DOHH2 (cell line): ENCODE results near the gene PALLD.

Experiments
- H3F3A ChIP-seq: fragments of 200-600 bp; sonication (generic), shearing (Covaris generic); 2 replicates; pipeline ENCODE4 v1.6.0; 2016; ENCODE audit warnings: antibody characterized with exemption, mild to moderate bottlenecking; ENCODE audit not compliant: control insufficient read depth, insufficient read depth
- H3K27ac ChIP-seq: fragments of 200-600 bp; sonication (generic); 2 replicates; pipeline ENCODE4 v1.5.1; 2014; ENCODE audit warnings: low read depth, mild to moderate bottlenecking, low read length, moderate library complexity
- H3K27me3 ChIP-seq: fragments of 200-600 bp; sonication (generic); 2 replicates; pipeline ENCODE4 v1.6.1; 2014; ENCODE audit warnings: mild to moderate bottlenecking, low read length, mixed read lengths; ENCODE audit not compliant: control insufficient read depth
- H3K36me3 ChIP-seq: fragments of 200-600 bp; sonication (generic); 2 replicates; pipeline ENCODE4 v1.6.1; 2014; ENCODE audit warnings: mild to moderate bottlenecking, low read length, moderate library complexity, mixed read lengths; ENCODE audit not compliant: control insufficient read depth
- H3K4me1 ChIP-seq: fragments of 200-600 bp; sonication (generic); 2 replicates; pipeline ENCODE4 v1.6.1; 2014; ENCODE audit warnings: mild to moderate bottlenecking, low read length, mixed read lengths; ENCODE audit not compliant: control insufficient read depth
- H3K4me2 ChIP-seq: fragments of 200-600 bp; sonication (generic); 2 replicates; pipeline ENCODE4 v1.6.0; 2014; ENCODE audit warnings: mild to moderate bottlenecking, low read length, moderate library complexity
- H3K4me3 ChIP-seq: fragments of 200-600 bp; sonication (generic); 2 replicates; pipeline ENCODE4 v1.5.1; 2014; ENCODE audit warnings: mild to moderate bottlenecking, low read length, mixed read lengths
- H3K79me2 ChIP-seq: fragments of 200-600 bp; sonication (generic); 2 replicates; pipeline ENCODE4 v1.6.1; 2014; ENCODE audit warnings: mild to moderate bottlenecking, low read length, mixed read lengths; ENCODE audit not compliant: control insufficient read depth
- H3K9me2 ChIP-seq: fragments of 200-600 bp; sonication (generic); replicated peaks from 2 replicates; pipeline ENCODE4 v1.6.1; 2014; ENCODE audit warnings: mild to moderate bottlenecking, low read length, mixed read lengths; ENCODE audit not compliant: control insufficient read depth
- H3K9me3 ChIP-seq: fragments of 200-600 bp; sonication (generic); 2 replicates; pipeline ENCODE4 v1.6.1; 2014; ENCODE audit warnings: antibody characterized with exemption, low read length, mixed read lengths; ENCODE audit not compliant: control insufficient read depth, insufficient read depth
- H4K20me1 ChIP-seq: fragments of 200-600 bp; sonication (generic); 2 replicates; pipeline ENCODE4 v1.6.0; 2014; ENCODE audit warnings: low read depth, mild to moderate bottlenecking, antibody characterized with exemption, low read length, moderate library complexity; ENCODE audit not compliant: control insufficient read depth, insufficient read depth
- EZH2phosphoT487 ChIP-seq: fragments of 200-600 bp; sonication (generic); IDR thresholded peaks from 2 replicates; pipeline ENCODE4 v1.6.1; 2017; ENCODE audit warnings: borderline replicate concordance, mild to moderate bottlenecking, antibody characterized with exemption, low read length, moderate library complexity, mixed read lengths
- TF ChIP-seq, protein P1 (sequence below): fragments of 200-600 bp; sonication (generic); IDR thresholded peaks from one replicate; pipeline ENCODE4 v1.5.1; 2014; ENCODE audit warnings: antibody characterized with exemption, mild to moderate bottlenecking, low read depth, low read length; ENCODE audit not compliant: poor library complexity, severe bottlenecking

The PALLD gene

GRCh38 chr4:168514249-168514852, 17.5 kb downstream of the PALLD start:
- Histone ChIP-seq H4K20me1 (no peaks in the 10 kb centered on the region), H3K4me2 (no peak overlapping the region), H3K79me2 (no peaks in the 10 kb centered on the region), H3K4me1 (no peaks in the 10 kb centered on the region), H3K4me3 (no peak overlapping the region), H3K36me3 (no peaks in the 10 kb centered on the region), H3K9me3 (no peaks in the 10 kb centered on the region), H3F3A (no peaks in the 10 kb centered on the region), H3K27ac (no peak overlapping the region), H3K27me3 (no peaks in the 10 kb centered on the region), H3K9me2 (no peaks in the 10 kb centered on the region)
- TF ChIP-seq EZH2phosphoT487, result no peak
- TF ChIP-seq, protein P1, sequence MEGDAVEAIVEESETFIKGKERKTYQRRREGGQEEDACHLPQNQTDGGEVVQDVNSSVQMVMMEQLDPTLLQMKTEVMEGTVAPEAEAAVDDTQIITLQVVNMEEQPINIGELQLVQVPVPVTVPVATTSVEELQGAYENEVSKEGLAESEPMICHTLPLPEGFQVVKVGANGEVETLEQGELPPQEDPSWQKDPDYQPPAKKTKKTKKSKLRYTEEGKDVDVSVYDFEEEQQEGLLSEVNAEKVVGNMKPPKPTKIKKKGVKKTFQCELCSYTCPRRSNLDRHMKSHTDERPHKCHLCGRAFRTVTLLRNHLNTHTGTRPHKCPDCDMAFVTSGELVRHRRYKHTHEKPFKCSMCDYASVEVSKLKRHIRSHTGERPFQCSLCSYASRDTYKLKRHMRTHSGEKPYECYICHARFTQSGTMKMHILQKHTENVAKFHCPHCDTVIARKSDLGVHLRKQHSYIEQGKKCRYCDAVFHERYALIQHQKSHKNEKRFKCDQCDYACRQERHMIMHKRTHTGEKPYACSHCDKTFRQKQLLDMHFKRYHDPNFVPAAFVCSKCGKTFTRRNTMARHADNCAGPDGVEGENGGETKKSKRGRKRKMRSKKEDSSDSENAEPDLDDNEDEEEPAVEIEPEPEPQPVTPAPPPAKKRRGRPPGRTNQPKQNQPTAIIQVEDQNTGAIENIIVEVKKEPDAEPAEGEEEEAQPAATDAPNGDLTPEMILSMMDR, result no peak

DNA sequence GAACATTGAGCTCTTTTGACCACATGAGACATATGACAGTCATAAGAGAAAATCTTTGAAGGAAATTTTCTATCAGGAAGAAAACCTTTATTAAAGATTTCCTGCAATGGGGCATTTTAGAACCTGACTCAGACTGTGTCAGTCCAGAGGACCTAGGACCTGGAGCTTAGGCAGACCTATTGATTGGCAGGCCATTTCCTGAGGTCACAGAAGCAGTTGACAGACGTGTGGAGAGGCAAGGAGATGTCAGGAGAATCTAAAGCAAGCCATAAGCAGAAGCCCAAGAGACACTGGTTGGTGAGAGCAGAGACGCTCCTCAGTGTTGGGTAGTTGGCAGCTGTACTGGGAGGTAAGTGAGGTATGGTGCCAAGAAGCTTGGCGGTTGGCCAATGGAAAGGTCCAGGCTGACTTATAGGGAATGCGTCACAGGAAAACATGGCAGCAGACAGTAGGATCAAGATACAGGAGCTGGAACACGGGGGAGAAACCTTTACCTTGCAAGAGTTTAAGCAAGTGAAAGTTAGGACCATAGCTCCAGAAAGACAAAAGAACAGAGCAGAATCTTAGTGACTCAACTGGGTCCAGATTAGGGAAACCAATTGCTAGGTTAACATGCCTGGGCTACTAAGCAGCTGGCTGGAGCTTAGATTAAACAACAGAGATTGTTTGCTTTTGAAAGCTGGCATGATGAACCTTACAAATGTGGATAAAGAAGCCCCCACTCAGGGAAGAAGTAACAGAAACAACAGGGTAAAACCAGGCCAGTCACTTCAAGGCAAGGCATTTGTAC, 18.6 kb downstream of the PALLD start:
- Histone ChIP-seq H3K9me3 (no peaks in the 10 kb centered on the region), H3K36me3 (no peaks in the 10 kb centered on the region), H3F3A (no peaks in the 10 kb centered on the region), H3K79me2 (no peaks in the 10 kb centered on the region), H3K4me3 (no peak overlapping the region), H4K20me1 (no peaks in the 10 kb centered on the region), H3K4me2 (no peak overlapping the region), H3K27me3 (no peaks in the 10 kb centered on the region), H3K9me2 (no peaks in the 10 kb centered on the region), H3K4me1 (no peaks in the 10 kb centered on the region), H3K27ac (no peak overlapping the region)
- no peak for TF ChIP-seq EZH2phosphoT487
- TF ChIP-seq, protein P1, result no peak

GRCh38 chr4:168516841-168517240, 20.0 kb downstream of the PALLD start:
- no peaks in the 10 kb centered on the region for H3K36me3 ChIP-seq
- H3K27me3 ChIP-seq, result no peaks in the 10 kb centered on the region
- H4K20me1 ChIP-seq, result no peaks in the 10 kb centered on the region
- H3K9me3 ChIP-seq, result no peaks in the 10 kb centered on the region
- H3K79me2 ChIP-seq, result no peaks in the 10 kb centered on the region
- H3K9me2 ChIP-seq, result no peaks in the 10 kb centered on the region
- H3K4me3 ChIP-seq, result no peak overlapping the region
- H3K27ac ChIP-seq, result no peak overlapping the region
- no peaks in the 10 kb centered on the region for H3K4me1 ChIP-seq
- no peak overlapping the region for H3K4me2 ChIP-seq
- H3F3A ChIP-seq, result no peaks in the 10 kb centered on the region
- TF ChIP-seq EZH2phosphoT487, result no peak
- TF ChIP-seq, protein P1, result no peak
